Measurements from ENCODE around the gene CCDC40. TPM values are rescaled to one million over a fixed set of nuclear protein-coding genes. Genes with fewer than 3 reads are reported as not detected.

Gene CCDC40
- total and polyA plus RNA-seq, 2 donors (not counting 1 experiment from before 2014, with no cell fraction given), result 0.63 to 3.2 TPM

DNA sequence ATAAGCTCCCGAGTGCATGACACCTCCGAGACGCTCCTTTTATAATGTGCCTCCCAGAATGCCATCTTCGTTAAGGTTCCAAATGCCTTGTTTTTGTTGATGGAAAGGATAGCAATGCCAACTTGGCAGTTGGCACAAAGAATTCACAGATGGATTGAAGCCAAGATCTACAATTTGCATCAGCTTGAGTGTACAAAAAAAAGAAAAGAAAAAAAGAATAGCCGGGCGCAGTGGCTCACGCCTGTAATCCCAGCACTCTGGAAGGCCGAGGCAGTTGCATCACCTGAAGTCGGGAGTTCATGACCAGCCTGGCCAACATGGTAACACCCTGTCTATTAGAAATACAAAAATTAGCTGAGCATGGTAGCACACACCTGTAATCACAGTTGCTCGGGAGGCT, 8.4 kb upstream of the CCDC40 start:
- ChIA-PET CTCF (interaction anchor here (0.7 kb wide), 1 partner anchor 19 kb away, joined by 3 read pairs; no protein-coding TSS in a partner anchor), POLR2A (interaction anchor here (0.6 kb wide), 1 partner anchor 18 kb away, joined by 3 read pairs; no protein-coding TSS in a partner anchor)
- intact Hi-C loops (cut with micrococcal nuclease), result no loop called here
- Histone ChIP-seq H3K4me2 (replicated peaks; ENCODE audit: low read depth, low read length, poor library complexity, severe bottlenecking) (no peak overlapping the region), H3K4me1 (ENCODE audit: control insufficient read depth in 2 of 2, insufficient read depth in 2 of 2, low read length in 2 of 2) (no peaks in the 10 kb centered on the region), H3K27ac (ENCODE audit: low read length in 2 of 2) (no peak overlapping the region), H3K27me3 (replicated peaks in 1 of 4; ENCODE audit: control extremely low read depth in 1 of 4, control insufficient read depth in 3 of 4, insufficient read depth in 4 of 4, low read length in 3 of 4) (peaks cover 0 to 2% (median 0%) of the 10 kb centered on the region in 4 experiments), H3K9ac (ENCODE audit: low read length) (no peak overlapping the region), H2AFZ (ENCODE audit: insufficient read depth, low read depth, low read length, poor library complexity, severe bottlenecking) (no peak overlapping the region), H3K36me3 (replicated peaks in 1 of 2; ENCODE audit: control extremely low read depth in 1 of 2, control insufficient read depth in 1 of 2, extremely low read depth in 1 of 2, insufficient read depth in 2 of 2, low read length in 1 of 2) (no peaks in the 10 kb centered on the region), H3K4me3 (ENCODE audit: control extremely low read depth in 1 of 5, extremely low read depth in 1 of 5, insufficient read depth in 1 of 5, low read depth in 2 of 5, low read length in 4 of 5) (no peak overlapping the region), H3K79me2 (ENCODE audit: control insufficient read depth, insufficient read depth, low read length) (peaks cover 11% of the 10 kb centered on the region), H4K20me1 (ENCODE audit: control insufficient read depth, insufficient read depth, low read length, poor library complexity, severe bottlenecking) (no peaks in the 10 kb centered on the region), H3K9me3 (ENCODE audit: control extremely low read depth in 1 of 3, control insufficient read depth in 2 of 3, insufficient read depth in 1 of 3, low read length in 2 of 3) (no peaks in the 10 kb centered on the region)
- Mint-ChIP-seq H3K4me1 (no peaks in the 10 kb centered on the region), H3K27ac (no peak overlapping the region), H3K4me3 (no peak overlapping the region), H3K9me3 (ENCODE audit: insufficient read depth) (no peaks in the 10 kb centered on the region), H3K27me3 (no peaks in the 10 kb centered on the region)
- no peak for ATAC-seq (ENCODE audit: low read depth)
- 97% methylated on average over 8 of the region's 10 CpGs for WGBS (ENCODE audit: insufficient coverage)
- DNase-seq, result no peak
- no peak for TF ChIP-seq EZH2 (IDR thresholded peaks at IDR 0.05; ENCODE audit: borderline replicate concordance, insufficient read depth, low read depth, low read length, poor library complexity, severe bottlenecking)
- TF ChIP-seq, protein P1, sequence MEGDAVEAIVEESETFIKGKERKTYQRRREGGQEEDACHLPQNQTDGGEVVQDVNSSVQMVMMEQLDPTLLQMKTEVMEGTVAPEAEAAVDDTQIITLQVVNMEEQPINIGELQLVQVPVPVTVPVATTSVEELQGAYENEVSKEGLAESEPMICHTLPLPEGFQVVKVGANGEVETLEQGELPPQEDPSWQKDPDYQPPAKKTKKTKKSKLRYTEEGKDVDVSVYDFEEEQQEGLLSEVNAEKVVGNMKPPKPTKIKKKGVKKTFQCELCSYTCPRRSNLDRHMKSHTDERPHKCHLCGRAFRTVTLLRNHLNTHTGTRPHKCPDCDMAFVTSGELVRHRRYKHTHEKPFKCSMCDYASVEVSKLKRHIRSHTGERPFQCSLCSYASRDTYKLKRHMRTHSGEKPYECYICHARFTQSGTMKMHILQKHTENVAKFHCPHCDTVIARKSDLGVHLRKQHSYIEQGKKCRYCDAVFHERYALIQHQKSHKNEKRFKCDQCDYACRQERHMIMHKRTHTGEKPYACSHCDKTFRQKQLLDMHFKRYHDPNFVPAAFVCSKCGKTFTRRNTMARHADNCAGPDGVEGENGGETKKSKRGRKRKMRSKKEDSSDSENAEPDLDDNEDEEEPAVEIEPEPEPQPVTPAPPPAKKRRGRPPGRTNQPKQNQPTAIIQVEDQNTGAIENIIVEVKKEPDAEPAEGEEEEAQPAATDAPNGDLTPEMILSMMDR (IDR thresholded peaks at IDR 0.05), result no peak

DNA sequence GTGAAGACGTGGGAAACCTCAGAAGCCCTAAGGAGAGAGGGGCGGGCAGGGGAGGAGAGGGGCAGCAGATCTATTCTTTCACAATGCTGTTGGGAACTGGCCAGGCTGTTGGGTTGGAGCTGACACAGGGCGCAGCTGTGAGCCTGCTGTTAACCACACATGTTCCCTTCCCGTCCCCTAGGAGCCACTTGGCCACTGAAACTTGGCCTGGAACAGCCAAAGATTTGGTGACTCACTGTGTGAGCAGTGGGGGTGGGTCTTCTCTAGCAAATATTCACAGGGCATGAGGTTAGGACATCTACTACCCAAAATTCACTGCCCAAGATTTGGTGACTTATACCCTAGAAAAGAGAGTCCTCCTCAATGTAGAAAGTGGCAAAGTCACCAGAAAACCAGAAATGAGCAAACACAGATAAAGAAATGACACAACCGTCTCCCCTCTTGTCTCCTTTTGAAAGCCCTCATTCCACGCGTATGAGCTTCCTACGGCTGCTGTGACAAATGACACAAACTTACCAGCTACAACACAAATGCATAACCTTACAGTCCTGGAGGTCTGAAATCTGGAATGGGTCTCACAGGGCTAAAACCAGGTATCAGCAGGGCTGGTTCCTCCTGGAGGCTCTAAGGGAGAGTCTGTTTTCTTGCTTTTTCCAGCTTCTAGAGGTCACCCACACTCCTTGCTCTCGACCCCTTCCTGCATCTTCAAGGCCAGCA, 7.0 kb upstream of the CCDC40 start:
- H3K4me3 ChIP-seq (ENCODE audit: control extremely low read depth in 1 of 5, extremely low read depth in 1 of 5, insufficient read depth in 1 of 5, low read depth in 2 of 5, low read length in 4 of 5), result no peak overlapping the region
- no peaks in the 10 kb centered on the region for H3K9me3 ChIP-seq (ENCODE audit: control extremely low read depth in 1 of 3, control insufficient read depth in 2 of 3, insufficient read depth in 1 of 3, low read length in 2 of 3)
- H3K79me2 ChIP-seq (ENCODE audit: control insufficient read depth, insufficient read depth, low read length), result peaks cover 13% of the 10 kb centered on the region
- ATAC-seq (ENCODE audit: low read depth) (no peak), DNase-seq (no peak)
- CTCF ChIA-PET, result interaction anchor here (0.6 to 1.3 kb wide), 2 partner anchors 24 to 294 kb away, joined by 3 to 5 read pairs; no protein-coding TSS in a partner anchor
- H4K20me1 ChIP-seq (ENCODE audit: control insufficient read depth, insufficient read depth, low read length, poor library complexity, severe bottlenecking), result no peaks in the 10 kb centered on the region
- Mint-ChIP-seq H3K4me1 (no peaks in the 10 kb centered on the region), H3K27ac (no peak overlapping the region), H3K9me3 (ENCODE audit: insufficient read depth) (no peaks in the 10 kb centered on the region), H3K27me3 (no peaks in the 10 kb centered on the region), H3K4me3 (no peak overlapping the region)
- H3K27me3 ChIP-seq (replicated peaks in 1 of 4; ENCODE audit: control extremely low read depth in 1 of 4, control insufficient read depth in 3 of 4, insufficient read depth in 4 of 4, low read length in 3 of 4), result peaks cover 0 to 2% (median 0%) of the 10 kb centered on the region in 4 experiments
- H3K36me3 ChIP-seq (replicated peaks in 1 of 2; ENCODE audit: control extremely low read depth in 1 of 2, control insufficient read depth in 1 of 2, extremely low read depth in 1 of 2, insufficient read depth in 2 of 2, low read length in 1 of 2), result no peaks in the 10 kb centered on the region
- intact Hi-C loops (cut with micrococcal nuclease), result no loop called here
- no peak overlapping the region for H3K4me2 ChIP-seq (replicated peaks; ENCODE audit: low read depth, low read length, poor library complexity, severe bottlenecking)
- H2AFZ ChIP-seq (ENCODE audit: insufficient read depth, low read depth, low read length, poor library complexity, severe bottlenecking), result no peak overlapping the region
- WGBS (ENCODE audit: insufficient coverage), result 56% methylated on average over 4 of the region's 9 CpGs
- TF ChIP-seq EZH2 (IDR thresholded peaks at IDR 0.05; ENCODE audit: borderline replicate concordance, insufficient read depth, low read depth, low read length, poor library complexity, severe bottlenecking), result no peak
- TF ChIP-seq, protein P1 (IDR thresholded peaks at IDR 0.05), result no peak
- no peaks in the 10 kb centered on the region for H3K4me1 ChIP-seq (ENCODE audit: control insufficient read depth in 2 of 2, insufficient read depth in 2 of 2, low read length in 2 of 2)
- POLR2A ChIA-PET, result no interaction called here
- no peak overlapping the region for H3K27ac ChIP-seq (ENCODE audit: low read length in 2 of 2)
- no peak overlapping the region for H3K9ac ChIP-seq (ENCODE audit: low read length)

Data from B cell (primary cell).